Ecto neural progenitor cell (in vitro differentiated cells): ENCODE measurements around the gene NFATC4.
"Not testable (repeated sequence)": the region's sequence is repeated elsewhere in the genome, so short reads cannot be mapped to it uniquely, and the experiment has no call there.

Experiments used
- DNase-seq: peaks from one replicate; pipeline ENCODE4 v3.0.0-alpha.2; 2018; ENCODE audit warnings: low spot score

Gene NFATC4

DNA sequence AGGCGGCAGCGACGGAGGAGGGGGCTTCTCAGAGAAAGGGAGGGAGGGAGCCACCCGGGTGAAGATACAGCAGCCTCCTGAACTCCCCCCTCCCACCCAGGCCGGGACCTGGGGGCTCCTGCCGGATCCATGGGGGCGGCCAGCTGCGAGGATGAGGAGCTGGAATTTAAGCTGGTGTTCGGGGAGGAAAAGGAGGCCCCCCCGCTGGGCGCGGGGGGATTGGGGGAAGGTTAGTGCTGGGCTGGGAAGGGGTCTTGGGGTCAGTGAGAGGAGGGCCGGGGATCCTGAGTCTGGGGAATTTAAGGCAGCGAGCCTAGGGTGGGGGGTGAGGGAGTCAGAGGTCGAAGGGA lies 203 bp downstream of the NFATC4 start:
- peak; percentile 73 for DNase-seq

DNA sequence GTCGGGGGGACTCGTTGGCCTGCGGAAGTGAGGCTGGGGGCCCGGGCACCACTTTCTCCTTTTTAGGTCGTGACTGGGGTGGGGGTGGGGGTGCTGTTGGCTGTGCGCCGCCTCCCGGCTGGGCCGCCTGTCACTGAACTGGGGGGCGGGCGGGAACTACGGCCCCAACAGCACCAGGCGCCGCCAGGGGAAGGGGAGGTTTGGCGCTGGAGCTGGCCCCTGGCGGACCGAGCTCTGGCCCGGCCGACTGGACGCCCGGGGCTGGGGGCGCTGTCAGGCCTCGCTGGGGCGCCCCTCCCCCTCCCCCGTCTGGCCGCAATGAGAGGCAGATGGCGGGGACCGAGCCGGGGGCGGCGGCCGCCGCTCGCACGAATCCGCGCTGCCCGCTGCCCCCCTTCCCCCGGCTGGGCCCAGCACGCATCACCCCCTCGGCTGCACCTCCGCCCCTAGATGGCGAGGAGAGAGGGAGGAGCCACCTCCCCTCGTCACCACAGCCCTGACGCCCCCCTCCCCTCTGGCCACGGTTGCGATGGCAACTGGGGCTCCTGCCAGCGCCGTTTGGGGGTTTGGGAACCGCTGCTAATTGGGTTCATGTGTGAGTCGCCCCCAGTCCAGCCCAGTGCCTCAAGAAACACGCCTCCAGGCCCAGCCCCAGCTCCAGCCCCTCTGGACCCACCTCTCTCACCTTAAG lies 723 bp downstream of the NFATC4 start:
- DNase-seq, result peak; percentile 85

DNA sequence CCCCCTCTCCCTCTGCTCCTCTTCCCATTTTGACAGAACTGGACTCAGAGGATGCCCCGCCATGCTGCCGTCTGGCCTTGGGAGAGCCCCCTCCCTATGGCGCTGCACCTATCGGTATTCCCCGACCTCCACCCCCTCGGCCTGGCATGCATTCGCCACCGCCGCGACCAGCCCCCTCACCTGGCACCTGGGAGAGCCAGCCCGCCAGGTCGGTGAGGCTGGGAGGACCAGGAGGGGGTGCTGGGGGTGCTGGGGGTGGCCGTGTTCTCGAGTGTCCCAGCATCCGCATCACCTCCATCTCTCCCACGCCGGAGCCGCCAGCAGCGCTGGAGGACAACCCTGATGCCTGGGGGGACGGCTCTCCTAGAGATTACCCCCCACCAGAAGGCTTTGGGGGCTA lies 1.5 kb downstream of the NFATC4 start:
- DNase-seq, result no peak

DNA sequence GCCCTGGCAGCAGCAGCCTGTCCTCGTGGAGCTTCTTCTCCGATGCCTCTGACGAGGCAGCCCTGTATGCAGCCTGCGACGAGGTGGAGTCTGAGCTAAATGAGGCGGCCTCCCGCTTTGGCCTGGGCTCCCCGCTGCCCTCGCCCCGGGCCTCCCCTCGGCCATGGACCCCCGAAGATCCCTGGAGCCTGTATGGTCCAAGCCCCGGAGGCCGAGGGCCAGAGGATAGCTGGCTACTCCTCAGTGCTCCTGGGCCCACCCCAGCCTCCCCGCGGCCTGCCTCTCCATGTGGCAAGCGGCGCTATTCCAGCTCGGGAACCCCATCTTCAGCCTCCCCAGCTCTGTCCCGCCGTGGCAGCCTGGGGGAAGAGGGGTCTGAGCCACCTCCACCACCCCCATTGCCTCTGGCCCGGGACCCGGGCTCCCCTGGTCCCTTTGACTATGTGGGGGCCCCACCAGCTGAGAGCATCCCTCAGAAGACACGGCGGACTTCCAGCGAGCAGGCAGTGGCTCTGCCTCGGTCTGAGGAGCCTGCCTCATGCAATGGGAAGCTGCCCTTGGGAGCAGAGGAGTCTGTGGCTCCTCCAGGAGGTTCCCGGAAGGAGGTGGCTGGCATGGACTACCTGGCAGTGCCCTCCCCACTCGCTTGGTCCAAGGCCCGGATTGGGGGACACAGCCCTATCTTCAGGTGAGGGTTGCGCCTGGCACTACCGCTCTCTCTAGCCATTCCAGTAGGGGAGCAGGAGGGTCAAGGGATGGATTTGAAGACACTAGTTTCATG lies 2.1 kb downstream of the NFATC4 start:
- DNase-seq, result no peak

DNA sequence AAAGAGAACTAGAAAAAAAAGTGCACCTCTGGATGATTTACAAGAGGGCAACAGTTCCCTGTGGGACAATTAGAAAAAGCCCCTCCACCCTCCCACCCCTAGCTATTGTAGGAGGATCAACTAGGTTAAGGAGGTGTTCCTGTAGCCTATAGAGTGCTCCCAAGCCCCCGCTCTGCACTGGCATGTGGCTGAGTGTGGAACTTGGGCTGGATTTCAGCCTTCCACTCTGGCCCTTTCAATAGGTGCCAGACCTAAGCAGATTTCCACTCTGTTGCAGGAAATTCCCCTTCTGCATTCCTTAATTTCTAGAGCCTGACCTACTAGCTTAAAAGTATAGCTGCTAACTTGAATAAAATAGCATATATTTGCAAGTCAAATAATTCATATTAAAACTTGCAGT lies 2.8 kb downstream of the NFATC4 start:
- no peak for DNase-seq

DNA sequence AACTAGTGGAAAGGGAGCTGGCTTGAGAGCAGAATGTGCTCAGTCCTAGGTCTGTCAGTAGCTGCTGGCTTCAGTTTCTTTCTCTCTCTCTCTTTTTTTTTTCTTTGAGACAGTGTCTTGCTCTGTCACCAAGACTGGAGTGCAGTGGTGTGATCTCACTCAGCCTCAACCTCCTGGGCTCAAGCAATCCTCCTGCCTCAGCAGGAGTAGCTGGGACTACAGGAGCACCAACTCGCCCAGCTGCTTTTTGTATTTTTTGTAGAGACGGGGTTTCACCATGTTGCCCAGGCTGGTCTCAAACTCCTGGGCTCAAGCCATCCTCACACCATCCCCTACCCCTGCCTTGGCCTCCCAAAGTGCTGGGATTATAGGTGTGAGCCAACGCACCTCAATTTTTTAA lies 3.6 kb downstream of the NFATC4 start:
- DNase-seq, result not testable (repeated sequence)

DNA sequence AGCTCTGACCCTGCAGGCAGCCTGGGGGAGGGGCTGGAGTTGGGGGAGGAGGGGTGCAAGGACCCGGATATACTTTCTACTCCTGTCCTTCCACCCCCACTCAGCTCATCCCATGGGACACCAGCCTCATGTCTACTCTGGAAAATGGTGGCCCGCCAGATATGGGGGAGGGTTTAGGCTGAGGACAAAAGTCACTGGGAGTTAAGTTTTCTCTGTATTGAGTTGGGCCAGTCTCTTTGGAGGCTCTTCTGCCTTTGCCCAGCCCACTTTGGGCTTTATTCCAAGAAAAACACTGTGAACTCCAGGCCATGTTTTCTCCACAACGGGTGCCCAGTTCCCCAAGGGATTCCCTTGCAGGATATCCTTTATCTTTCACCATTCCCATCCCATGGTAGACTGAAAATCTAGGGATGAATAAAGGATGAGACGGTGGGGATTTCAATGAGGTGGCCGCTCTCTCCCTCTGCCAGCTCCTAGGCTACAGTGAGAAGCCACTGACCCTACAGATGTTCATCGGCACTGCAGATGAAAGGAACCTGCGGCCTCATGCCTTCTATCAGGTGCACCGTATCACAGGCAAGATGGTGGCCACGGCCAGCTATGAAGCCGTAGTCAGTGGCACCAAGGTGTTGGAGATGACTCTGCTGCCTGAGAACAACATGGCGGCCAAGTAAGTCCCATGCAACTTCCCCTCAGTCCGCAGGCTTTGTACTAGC lies 4.9 kb downstream of the NFATC4 start:
- no peak for DNase-seq

DNA sequence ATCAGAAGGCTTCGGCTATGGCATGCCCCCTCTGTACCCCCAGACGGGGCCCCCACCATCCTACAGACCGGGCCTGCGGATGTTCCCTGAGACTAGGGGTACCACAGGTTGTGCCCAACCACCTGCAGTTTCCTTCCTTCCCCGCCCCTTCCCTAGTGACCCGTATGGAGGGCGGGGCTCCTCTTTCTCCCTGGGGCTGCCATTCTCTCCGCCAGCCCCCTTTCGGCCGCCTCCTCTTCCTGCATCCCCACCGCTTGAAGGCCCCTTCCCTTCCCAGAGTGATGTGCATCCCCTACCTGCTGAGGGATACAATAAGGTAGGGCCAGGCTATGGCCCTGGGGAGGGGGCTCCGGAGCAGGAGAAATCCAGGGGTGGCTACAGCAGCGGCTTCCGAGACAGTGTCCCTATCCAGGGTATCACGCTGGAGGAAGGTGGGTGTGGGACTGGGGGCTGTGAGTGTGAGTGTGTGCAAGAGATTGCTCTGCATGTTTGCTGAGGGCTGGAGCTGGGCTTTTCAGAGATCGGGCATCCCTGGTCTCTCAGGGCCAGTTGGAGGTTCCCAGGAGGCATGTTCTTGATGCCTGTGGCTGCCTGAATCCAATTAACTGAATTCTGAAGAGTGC lies 8.6 kb downstream of the NFATC4 start:
- peak; percentile 67 for DNase-seq

DNA sequence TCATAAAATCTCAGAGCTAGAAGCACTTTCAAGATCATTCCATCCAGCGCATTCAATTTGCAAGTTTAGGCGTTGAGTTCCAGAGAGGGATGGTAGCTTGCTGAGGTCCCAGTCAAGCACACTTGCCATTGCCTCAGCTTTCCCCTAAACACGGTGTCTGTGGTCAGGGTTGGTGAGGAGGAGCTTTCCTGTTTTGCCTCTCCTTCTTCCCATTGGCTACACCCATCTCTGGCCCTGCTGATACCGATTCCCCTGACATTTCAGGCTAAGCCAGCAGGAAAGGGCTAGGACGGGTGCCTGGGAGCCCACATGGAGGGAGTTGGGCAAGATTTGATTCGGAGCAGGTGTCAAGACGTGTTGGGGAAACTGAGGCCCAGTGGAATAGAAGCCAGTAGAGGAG lies 9.1 kb downstream of the NFATC4 start:
- no peak for DNase-seq

DNA sequence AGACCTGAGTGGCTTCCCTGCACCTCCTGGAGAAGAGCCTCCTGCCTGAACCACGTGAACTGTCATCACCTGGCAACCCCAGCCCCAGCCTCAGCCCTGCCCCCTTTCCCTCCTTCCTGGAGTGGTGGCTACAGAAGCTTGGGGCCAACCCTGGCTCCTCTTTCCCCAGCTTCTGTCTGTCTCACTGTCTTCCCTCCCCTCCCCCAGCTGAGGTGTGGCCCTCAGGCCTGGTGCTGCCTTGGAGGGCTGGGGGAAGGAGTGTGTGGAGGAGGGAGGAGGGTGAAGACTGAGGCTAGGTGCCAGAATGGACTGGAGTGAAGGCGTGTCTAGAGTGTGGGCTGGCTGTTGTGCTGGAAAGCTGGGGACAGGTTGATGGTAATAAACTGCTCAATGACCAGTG lies 9.7 kb downstream of the NFATC4 start:
- no peak for DNase-seq

DNA sequence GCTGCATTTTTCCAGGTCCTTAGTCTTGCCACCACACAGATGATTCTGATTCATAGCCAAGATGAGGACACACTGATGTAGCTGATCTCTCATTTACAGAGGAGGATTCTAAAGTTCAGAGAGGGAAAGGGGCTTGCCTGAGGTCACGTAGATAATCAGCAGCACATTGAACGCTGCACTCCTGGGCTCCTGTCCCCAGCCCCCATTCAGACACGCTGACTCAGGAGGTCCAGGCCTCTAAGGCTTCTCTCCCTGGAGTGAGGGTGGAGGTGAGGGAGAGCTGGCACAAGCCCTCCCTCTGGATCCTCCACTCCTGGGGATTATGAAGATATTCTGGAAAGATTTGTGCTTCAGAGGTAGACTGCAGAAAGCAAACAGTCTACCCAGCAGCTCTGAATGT lies 10.3 kb downstream of the NFATC4 start:
- no peak for DNase-seq

DNA sequence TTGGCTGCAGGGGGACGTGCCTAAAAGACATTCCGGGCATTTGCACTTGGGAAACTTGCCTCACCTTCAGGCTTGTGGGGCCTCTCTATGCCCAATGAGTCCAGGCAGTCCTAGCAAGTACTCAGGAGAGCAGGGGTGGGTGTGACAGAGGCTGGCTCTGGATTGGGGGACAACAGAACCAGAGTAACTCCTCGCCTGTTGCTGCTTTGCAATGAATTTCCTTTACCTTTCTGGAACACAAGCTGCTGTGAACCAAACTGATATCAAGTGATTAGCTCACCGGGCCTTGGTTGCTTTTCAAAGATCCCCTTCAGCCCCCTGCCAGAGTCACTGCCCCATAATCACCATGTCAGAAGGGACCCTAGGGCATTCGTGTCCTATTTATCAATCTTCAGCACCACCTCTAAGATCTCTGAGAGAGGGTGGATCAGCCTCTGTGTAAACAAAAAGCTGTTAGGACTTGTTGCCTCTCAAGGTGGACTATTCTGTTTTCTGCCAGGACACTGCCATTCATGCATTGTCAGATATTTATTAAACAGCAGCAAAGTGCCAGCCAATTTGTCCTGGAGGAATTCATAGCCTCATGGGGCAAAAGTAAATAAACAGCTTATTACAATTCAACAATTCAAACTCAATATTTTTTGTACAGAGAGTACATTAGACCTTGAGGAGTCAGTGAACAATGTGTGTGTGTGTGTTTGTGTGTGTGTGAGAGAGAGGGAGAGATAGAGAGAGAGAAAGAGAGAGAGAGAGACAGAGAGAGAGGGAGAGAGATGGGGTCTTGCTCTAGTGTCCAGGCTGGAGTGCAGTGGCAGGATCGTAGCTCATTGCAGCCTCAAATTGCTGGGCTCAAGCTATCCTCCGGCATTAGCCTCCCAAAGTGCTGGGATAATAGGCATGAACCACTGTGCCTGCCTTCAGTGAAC lies 11.3 kb downstream of the NFATC4 start:
- DNase-seq, result no peak

DNA sequence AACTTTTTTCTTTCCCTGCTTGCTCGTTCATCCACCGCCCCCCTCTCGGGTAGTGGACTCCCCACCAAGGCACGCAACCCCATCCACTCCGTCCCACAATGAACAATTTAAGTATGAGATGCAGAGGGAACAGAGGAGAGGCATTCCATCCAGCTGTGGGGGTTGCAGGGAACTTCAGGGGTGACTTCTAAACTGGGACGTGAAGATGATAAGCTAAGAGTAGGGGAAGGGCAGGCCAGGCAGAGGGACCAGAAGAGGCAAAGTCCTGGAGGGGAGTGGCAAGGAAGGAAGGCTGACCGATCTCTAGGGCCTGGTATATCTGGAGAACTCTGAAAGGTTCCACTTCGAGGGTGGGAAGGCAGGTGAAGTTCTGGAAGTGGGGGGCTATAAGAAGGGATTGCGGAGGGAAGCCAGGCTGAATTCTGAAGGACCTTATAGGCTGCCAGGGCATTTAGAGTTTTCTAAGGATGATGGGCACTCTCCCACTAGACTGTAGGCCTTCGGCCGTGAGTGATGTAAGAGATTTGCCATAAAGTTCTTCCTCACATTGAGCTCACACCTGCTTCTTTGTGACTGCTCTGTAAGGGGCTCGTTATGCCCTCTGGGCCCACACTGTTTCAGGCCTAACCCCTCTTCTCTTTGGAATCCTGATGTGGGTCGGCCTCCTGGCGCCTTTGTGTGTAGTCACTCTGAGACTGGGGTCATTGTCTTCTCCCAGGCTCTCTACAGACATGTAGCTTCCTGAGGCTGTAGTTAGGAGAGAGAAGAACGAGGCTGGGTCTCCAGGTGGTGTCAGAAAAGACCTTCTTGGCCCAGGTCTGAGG lies 12.1 kb downstream of the NFATC4 start:
- no peak for DNase-seq

DNA sequence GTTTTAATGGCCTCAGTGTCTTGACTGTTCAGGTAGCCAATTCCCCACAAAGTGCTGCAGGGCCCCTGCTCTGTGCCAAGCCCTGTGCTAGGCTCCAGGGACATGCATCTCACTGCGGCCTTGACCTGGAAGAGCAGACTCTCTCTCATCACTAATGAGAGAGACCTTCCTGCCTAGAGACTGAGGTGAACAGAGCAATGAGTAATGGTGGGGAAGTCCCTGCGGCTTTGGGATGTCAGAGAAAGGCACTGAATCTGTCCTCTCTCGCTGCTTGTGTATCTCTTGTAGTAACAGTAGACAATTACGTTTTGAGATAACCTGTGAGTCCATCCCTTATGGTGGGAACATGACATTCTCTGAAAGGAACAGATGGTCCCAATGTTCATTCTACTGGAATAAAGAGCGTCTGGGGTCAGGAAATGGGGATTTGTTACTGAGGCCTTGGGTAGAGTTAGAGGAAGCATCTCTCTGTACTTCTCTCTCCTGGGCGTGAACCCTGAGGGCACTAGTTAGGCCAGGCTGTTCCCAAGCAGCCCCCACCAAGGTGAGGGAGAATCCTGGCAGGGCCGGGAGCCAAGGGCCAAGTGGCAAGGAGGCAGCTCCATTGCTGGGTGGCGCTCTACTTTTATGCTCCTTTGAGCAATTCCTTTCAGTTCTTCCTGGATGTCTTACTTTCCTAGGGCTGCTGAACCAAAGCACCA lies 13.5 kb downstream of the NFATC4 start:
- DNase-seq, result no peak

DNA sequence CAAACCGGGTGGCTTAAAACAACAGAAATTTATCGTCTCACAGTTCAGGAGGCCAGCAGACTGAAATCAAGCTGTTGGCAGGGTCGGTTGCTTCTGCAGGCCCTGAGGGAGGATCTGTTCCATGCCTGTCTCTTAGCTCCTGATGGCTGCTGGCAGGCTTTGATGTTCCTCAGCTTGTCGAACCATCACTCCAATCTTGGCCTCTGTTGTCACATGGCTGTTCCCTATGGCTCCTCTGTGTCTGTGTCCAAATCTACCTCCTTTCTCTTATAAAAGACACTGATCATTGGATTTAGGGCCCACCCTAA lies 14.0 kb downstream of the NFATC4 start:
- DNase-seq, result no peak

DNA sequence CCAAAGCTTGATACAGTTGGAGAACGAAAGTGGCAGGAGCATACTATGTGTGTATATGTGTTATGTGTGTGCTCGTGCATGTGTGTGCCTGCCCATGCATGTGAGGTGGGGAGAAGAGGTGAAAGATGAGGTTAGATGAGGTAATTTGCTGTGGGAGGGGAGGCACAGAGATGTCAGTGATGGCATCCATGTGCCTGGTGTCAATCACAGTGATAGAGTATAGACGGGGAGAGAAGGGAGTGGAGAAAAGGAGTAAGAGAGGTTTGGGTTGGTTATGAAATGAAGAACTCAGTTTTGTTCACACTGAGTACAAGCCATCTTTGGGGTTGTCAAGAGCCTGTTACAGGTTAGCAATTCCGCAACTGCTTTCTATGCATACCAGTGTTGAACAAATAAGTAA lies 16.2 kb downstream of the NFATC4 start:
- no peak for DNase-seq

DNA sequence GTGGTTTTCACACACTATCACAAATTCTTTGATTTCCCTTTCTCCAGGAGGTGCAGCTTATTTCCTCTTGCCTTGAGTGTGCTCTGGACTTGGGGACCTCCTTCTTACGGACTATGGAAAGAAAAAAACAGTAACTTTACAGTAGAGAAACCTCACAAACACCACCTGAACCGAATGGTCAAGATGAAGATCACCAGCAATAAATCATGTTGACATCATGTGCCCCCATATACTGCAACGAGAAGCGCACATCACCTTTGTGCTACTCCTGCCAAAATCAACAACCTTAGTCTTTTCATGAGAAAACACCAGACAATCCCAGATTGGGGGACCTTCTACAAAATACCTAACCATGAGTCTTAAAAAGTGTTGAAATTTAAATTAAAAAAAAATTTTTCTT lies 17.5 kb downstream of the NFATC4 start:
- DNase-seq, result no peak

DNA sequence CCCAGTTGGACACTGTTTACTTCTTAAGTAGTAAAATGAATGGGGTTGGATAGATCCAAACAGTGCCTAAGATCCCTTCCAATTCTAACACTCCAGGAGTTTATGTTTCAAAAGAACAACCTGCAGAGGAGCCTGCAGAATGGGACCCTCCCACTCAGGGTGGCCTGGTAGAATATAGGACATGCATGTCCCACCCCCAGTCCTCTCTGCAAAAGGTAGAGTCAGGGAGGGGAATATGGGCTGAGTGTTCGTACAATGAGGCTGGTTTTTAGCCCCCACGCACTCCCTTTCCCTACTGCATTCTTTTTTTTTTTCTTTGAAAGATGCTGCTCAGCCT lies 19.0 kb downstream of the NFATC4 start:
- no peak for DNase-seq

DNA sequence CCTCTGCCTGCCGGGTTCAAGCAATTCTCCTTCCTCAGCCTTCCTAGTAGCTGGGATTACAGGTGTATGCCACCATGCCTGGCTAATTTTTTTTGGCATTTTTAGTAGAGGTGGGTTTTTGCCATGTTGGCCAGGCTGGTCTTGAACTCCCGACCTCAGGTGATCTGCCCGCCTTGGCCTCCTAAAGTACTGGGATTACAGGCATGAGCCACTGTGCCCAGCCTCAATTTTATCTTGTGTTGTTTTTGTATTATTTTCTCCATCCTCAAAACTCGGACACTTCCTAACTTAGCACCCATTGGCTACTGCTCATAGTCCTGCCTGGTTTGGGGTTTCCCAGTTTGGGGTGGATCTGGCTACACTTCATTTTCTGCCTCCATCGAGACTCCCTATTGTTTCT lies 19.6 kb downstream of the NFATC4 start:
- not testable (repeated sequence) for DNase-seq

DNA sequence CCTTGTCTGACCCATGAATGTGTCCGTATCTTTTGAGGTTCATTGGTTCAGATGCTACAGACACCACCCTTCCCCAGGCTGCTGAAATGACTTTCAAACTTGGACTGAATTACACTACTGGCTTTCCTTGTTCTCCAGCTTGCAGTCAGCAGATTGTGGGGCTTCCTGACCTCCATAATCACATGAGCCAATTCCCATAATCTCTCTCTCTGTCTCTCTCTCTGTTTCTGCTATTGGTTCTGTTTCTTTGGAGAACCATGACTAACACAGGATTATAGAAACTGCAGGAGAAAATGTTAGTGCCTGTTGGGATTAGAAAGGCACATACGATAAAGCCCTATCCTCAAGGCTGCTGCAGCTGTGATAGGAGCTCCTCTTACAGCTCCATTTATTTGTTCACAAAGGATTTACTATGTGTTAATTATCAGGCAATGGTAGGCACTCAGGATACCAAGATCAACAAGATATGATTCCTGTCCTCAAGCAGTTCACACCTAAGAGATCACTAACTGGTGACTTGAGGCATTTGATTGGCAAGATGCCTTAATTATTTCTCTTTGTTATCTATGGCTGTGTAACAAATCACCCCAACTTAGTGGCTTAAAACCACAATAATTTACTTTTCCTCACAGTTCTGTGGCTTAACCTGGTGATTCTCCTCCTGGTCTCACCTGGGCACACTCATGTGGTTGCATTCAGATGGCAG lies 20.6 kb downstream of the NFATC4 start:
- no peak for DNase-seq
